Middle frontal gyrus (tissue), 1 donor: ENCODE results near the gene SLC22A6.
"Not testable (repeated sequence)": the region's sequence is repeated elsewhere in the genome, so short reads cannot be mapped to it uniquely, and the experiment has no call there.

ENCODE experiments used
- DNase-seq: peaks from one replicate; pipeline ENCODE4 v3.0.0-alpha.2; 2015; ENCODE audit warnings: low spot score; ENCODE audit errors: extremely low spot score

The SLC22A6 gene

DNA sequence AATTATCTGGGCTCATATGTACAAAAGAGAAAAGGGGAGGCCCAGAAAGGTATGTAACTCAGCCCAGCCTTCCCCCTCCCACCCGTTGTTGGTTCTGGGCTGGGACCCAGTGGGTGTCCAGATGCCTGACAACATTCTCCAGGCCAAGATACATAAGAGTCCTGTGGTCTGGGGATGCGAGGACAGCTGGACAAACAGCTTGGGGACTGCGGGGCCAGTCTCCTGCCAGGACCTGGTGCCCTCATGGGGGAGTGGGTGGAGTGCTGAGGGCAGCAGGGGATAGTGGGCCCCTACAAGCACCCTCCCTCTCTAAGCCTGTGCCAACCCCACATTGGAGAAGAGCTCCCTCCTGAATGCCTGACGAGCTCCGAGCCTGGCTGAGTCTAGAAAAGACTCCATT is 3.5 kb upstream of the SLC22A6 start:
- no peak for DNase-seq

DNA sequence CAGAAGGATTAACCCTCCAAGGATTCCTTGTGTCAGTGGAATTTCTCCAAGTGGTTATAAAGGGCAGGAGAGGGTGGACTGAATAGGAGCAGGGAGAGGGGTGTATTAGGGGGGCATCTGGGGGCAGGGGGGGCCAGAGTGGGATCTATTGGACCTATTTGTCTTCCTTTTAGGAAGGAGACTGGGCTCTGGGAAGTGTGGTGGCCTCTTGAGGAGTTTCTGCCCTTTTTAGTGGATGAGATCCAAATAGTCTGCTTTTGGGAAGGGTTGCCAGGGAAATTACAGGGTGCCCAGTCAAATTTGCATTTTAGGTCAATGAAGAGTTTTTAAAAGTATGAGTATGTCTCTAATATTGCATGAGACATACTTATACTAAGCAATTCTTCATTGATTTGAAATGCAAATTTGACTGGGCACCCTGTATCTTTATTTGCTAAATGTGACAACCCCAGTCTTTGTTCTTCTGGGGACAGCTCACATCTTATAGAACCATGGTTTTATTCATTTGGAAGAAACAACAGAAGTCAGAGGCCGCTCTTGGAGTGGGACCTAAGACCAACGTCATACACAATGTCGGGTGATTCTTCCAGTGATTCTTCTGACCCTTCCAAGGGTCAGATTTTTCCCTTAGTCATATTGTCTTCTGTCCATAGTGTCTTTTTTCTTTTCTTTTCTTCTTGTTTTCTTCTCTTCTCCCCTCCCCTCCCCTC is 429 bp upstream of the SLC22A6 start:
- DNase-seq: no peak

DNA sequence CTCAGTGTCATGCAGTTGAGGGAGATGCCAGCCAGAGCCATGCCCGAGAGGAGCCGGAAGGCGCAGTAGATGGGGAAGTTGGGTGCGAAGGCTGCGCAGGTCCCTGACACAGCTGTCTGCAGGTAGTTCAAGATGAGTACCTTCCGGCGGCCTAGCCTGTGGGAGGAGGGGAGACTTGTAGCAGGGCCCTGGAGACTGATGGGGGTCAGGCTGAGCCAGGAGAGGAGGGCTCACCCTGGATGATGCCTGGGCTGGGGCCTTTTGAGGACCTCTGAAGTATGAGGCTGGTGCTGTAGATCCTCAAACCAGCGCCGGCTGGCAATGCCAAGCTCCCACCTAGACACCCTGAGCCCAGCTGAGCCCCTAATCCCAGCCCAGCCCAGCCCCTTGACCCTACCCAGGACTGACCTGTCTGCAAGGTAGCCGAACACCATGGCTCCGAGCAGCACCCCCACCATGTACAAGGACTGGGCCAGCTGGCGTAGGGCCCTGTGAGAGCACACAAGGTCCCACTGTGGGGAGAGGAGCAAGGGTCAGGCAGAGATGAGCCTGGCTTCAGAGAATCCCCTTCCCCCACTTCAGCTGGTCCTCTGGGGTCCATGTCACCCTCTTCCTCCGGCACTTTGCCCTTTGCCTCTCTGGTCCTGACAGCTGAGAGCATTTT is 1.1 kb downstream of the SLC22A6 start:
- no peak for DNase-seq

DNA sequence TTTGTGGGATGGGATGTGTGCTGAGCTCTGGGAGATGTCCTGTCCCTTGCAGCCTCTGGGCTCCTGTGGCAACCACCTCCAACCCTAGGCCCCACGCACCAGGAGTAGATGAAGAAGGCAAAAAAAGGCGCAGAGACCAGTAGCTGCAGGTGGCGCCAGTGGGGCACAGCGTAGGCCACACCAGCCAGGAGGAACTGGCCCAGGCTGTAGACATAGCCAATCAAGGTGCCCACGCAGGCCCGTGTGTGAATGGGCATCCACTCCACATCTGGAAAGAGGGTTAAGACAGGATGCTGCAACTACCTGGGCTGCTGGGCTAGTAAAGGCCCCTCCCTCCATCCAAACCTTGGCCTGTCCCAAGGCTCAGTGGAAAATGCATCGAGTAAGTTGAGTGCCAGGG is 3.0 kb downstream of the SLC22A6 start:
- DNase-seq: no peak

DNA sequence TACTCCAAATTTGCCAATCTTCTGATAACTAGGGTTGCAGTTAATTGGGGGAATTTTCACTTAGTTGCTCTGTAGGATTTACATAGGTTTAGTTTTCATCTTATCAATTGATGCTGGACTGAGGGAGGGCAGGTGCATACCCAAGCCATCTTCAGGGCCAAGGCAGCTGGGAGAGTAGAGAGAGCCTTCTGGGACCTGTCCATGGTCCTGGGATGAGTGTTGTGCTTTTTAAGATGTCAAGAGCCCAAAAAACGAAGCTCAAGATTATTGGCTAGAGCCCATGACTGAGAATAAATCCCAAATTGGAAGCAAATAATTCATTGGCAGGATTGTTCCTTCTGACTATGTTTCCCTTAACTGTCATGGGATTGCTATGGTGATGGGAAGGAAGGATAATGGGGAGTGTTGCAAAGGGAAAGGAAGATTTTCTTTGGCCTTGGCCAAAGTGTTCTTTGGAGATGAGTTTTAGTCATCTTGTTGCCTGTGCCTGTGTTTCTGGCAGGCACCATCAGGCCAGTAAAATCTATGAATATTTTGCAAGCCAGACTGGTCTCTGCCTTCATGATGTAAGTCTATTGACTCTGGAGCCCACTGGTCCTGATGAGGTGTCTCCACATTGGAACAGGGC is 4.5 kb downstream of the SLC22A6 start:
- no peak for DNase-seq

DNA sequence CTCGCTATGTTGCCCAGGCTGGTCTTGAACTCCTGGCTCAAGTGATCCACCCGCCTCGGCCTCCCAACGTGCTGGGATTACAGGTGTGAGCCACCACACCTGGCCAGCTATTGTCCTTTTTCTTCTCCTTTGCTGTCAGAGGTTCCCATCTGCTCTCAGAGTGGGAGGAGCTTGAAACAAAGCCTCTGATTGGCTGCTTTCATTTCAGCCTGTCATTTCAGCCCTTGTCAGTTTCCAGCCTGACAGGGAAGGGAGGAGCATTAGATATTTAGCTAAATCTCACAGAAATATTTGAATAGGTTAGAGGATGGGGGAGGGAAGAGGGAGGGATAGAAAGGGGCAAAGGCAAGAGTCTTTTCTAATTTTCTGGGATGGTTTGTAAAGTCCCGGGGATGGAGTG is 8.7 kb downstream of the SLC22A6 start:
- no peak for DNase-seq

DNA sequence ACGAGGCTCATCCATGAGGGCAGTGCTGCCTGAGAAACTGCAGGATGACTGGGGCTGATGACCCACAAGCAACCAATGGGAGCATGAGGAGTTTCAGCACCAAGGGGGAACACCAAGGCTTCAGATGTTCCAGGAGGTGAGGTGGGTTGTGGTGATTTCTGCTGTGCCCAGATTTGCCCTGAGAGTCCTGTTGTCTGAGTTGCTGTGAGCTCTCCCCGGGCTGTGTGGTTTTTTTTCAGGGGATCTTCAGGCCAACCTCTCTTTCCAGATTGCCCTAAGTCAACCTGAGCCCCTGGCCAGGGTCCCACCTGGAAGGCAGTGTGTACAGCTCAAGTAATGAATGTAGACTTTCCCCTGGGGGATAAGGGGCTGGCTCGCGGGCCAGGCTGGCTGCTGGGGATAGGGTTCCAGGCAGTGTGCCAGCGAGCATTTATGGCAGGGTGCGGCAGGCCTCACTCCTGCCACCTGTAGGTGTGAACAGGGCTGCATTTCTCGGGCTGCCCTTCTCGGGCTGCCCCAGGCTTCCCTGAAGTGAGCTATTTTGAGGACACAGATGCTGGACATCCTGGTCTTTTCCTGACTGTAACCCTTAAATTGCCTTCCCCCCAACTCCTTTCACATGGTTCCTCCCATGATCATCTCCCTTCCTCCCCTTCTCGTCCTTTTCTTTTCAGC is 9.8 kb downstream of the SLC22A6 start:
- no peak for DNase-seq

DNA sequence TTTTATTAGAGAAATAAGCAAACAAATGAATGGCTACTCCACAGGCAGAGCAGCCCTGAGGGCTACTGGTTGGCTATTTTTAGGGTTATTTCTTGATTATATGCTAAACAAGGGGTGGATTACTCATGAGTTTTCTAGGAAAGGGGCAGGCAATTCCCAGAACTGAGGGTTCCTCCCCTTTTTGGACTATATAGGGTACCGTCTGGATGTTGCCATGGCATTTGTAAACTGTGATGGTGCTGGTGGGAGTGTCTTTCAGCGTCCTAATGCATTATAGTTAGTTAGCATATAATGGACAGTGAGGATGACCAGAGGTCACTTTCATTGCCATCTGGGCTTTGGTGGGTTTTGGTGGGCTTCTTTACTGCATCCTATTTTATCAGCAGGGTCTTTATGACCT is 19.2 kb downstream of the SLC22A6 start:
- DNase-seq: no peak

DNA sequence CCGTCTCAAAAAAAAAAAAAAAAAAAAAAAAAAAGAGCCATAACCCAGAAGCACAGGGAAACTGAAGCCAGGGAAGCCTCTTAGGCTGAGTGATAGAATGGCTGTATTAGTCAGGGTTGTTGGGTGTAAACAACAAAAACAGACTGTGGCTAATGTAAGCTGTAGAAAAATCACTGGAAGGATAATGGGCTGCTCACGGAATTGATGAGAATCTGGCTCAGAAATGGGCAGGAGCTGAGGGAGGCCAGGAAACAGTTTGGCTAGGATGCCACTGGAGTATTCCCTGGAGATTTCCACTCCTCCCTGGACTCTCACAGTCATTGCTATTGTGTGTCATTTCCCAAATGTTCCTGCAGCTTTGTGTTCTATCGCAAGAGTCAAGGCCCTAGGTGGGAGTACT is 22.4 kb downstream of the SLC22A6 start:
- DNase-seq: no peak

DNA sequence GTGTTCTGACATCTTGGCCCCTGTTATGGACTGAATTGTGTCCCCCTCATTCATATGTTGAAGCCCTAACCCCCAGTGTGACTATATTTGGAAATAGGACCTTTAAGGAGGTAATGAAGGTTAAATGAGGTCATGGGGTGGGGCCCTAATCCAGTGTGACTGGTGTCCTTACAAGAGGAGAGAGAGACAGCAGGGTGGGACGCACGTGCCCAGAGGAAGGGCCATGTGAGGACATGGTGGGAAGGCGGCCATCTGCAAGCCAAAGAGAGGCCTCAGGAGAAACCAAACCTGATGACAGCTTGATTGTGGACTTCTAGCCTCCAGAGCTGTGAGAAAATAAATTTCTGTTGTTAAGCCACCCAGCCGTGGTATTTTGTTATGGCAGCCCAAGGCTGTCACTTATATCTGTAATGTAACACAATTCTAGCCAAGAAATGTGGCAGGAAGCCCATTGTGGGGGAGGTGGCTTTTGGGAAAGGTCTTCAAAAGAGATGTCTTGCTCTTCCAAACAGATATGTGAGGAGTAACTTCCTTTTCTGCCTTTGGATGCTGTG is 23.7 kb downstream of the SLC22A6 start:
- no peak for DNase-seq

DNA sequence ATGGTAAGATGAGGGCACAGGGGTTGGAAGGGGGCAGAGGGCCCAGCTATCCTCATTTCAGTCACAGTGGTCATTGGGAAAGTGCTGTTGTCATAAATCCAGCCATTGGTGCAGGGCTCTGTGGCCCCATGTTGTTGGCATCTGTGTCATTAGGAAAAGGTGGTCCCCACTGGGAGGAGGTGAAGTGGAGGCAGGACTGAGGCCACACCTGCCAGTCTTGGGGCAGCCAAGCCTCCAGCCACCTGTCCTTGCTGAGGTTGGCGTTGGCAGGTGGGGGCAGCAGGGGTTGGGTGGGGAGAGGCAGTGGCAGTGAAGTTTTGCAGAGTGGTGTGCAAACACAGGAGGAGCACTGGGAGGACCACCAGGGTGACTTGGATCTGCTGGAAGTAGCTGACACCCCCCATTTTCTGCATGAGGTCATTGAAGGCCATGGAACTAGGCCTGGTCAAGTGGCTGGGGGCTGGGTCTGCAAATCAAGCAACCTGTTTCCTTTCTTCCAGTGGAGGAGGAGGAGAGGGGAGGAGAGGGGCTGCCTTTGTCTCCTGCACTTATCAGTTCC is 25.3 kb downstream of the SLC22A6 start:
- DNase-seq: no peak

DNA sequence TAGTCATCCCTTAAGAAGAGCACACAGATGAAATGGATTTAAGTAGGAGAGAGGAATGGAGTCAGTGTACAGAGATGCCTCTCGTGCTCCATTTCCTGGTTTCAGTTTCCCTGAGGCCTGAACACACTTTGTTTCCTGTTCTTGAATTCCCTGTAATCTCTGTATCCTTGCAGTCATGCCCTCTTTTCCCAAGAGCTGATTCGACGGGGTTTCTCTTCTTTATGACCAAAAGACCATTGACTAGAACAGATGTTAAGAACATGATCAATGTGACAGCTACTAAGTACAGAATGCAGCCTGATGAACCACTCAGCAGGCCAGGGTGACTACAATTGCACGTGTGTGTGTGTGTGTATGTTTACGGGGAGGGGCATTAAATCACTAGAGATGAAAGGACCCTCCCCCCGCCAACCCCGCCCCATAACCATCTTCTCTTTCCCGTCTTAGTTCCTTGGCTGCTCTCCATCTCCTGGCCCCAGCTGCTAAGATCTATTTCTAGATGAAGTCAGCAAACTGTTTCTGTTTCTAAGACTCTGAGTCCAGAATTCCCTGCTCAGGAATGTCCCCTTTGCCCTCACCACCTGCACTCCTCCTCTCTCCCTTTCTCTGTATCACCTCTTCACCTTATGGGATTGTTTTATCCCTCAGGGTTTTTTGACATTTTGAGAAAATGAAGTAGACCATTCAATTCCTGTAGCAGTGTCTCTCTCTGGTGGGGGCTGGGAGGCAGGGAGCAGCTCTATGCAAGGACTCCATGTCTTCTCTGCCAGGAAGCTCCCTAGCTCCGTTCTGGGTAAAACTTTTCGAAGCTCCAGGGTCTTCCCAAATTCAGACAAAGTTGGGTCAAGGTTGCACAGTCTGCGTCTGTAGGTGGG is 26.0 kb downstream of the SLC22A6 start:
- DNase-seq: no peak

DNA sequence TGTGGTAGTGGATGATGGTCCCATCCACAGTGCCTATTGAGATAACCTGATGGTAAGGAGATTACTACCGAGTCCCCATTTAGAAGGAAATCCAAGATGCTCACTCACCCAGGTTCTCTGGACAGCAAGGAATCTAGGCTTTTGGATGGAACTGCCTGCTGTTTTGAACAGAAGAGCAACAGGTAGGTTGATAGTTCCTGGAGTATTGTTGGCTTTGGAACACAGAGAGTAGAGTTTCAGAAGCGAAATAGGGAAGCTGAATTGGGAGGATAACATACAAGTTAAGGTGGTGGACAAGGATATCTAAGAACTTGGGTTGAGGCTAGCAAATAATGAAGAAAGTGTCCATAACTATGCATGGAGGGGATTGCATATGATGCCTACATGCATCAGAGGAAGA is 27.6 kb downstream of the SLC22A6 start:
- no peak for DNase-seq

DNA sequence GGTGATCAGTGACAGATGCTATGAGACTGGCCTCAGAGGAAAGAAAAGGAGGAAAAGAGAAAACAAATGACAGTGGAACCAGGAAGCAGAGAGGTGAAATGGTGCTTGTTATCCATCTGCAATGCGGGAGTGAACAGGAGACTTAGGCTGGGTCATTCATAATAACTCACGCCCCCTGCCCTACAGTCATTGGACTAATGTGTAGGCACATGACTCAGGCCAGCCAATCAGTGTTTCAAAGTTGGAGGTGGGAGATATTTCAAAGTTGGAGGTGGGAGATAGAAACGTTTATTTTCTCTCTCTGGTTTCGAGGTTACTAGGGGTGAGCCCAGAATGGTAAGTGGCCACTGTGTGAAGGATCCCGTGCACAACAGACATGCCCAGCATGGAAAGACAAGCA is 30.3 kb downstream of the SLC22A6 start:
- no peak for DNase-seq

DNA sequence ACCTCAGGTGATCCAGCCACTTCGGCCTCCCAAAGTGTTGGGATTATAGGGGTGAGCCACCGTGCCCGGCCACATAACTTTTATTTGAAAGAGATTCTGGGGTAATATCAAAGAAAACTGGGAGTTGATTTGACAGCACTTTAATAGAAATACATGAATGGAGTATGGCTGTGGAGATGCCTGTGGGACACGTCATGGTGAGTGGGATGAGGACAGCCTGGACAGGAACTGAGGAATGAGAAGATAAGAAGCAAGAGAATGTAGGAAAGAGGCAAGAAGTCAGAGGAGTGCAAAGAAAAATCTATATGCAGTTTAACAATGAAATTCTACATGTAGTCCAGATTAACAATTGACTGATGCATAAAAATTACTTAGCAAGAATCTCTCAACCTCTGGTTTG is 31.0 kb downstream of the SLC22A6 start:
- no peak for DNase-seq

DNA sequence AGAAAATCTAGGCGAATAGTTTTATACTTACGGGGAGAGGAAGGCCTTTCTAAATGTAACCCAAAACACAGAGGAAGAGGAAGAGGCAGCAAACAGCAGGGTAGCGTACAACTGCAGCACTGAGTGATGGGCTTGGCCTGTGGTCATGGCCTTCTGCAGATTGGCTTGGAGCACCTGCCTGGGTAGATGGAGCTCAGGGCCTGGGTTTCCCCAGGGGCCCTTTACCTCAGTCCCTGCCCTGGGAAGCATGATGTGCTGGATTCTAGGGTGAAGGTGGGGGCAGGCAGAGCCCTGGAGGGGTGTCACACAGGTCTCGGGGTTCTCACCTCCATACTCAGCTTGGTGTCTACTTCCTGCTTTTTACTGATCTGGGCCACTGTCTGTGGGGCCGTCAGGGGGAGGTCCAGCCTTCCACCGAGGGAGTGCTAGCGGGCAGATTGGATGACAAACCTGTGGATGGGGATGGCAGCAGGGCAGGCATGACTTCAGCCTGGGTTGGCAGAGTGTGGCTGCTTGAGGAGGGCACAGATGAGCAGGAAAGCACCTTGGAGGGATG is 35.9 kb downstream of the SLC22A6 start:
- DNase-seq: no peak

DNA sequence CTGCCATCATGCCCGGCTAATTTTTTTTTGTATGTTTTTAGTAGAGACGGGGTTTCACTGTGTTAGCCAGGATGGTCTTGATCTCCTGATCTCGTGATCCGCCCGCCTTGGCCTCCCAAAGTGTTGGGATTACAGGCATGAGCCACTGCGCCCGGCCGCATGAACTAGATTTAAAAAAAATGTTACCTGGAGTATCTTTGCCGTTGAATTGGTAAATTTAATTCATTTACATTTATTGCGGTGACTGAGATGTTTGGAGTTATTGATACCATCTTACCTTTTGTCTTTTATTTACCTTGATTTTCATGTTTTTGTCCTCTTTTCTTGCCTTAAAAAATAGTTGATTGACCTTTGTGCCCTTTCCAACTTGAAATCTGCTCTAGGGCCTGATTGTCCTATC is 39.2 kb downstream of the SLC22A6 start:
- DNase-seq: not testable (repeated sequence)

DNA sequence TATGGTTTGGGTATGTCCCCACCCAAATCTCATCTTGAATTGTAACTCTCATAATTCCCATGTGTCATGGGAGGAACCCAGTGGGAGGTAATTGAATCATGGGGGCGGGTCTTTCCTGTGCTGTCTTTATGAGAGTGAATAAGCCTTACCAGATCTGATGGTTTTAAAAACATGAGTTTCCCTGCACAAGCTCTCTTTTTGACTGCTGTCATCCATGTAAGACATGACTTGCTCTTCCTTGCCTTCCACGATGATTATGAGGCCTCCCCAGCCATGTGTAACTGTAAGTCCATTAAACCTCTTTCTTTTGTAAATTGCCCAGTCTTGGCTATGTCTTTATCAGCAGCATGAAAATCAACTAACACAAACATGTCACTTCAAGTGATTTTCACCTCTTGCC is 47.2 kb downstream of the SLC22A6 start:
- DNase-seq: not testable (repeated sequence)

DNA sequence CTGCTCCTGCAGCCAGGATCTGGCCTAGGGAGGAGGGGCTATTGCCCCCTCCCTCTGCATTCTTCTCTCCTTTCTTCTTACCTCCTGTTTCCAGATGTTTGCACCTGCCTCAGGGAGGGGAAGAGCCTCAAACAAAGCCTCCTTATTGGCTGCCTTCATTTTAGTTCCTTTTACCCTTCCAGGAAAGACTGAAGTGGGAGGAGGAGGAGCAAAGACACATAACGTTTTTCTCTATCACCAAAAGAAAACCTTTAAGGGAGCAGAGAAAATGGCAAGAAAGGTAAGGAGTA is 50.3 kb downstream of the SLC22A6 start:
- no peak for DNase-seq

DNA sequence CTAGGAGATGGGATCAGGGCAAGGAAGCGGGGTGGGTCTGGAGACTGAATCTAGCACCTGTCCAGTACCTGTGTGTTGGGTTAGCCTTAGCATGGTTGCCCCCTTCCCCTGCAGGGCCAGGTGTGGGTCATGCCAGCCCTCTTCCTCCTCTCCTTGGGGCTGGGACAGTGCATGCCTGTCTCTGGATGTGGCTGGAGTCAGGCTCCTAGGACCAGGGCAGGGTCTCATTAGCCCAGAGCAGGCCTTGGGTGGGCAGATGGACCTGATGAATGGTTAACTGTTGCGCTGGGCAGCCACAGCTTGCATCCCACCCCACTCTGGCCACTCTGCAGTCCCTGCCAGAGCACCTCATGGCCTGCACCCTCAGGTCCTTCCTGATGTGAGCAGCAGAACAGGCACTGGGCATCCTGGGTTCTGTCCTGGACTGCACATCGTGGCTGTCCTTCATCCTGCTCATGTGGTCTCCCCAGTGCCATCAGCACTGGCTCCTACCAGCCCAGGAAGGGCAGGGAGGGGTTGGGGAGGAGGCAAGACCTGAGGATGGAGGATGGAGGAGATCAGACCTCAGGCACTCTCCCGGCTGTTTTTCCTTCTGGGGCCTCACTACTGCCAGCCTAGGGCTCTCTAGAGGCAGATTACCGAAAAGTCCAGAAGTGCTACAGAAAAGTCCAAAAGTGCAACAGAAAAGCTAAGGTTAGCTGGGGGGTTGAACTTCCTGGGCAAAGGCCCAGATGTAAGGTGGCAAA is 50.8 kb downstream of the SLC22A6 start:
- no peak for DNase-seq
